ENCODE results near the gene ZBTB32. TPM values are rescaled to one million over a fixed set of nuclear protein-coding genes. Genes with fewer than 3 reads are reported as not detected.

The ZBTB32 gene
- total and polyA plus RNA-seq, 2 experiments from 2014 or later = 0.65 TPM; not detected in 1

GRCh38 chr19:35656700-35657099, 47.7 kb upstream of the ZBTB32 start:
- Histone ChIP-seq H3F3A (replicated peaks; ENCODE audit: low read depth) (no peaks in the 10 kb centered on the region), H3K9me2 (ENCODE audit: insufficient read depth) (no peaks in the 10 kb centered on the region), H3K27ac (ENCODE audit: low read depth) (no peak overlapping the region), H2AFZ (no peak overlapping the region), H3K36me3 (ENCODE audit: insufficient read depth) (peaks cover 40% of the 10 kb centered on the region), H3K79me2 (replicated peaks; ENCODE audit: insufficient read depth) (no peaks in the 10 kb centered on the region; the same call in 1 of the 2 replicates), H3K4me1 (ENCODE audit: insufficient read depth) (no peaks in the 10 kb centered on the region), H4K20me1 (replicated peaks; ENCODE audit: insufficient read depth) (peaks cover 7% of the 10 kb centered on the region), H3K27me3 (ENCODE audit: insufficient read depth) (no peaks in the 10 kb centered on the region), H3K4me2 (no peak overlapping the region), H3K4me3 (no peak overlapping the region)
- Mint-ChIP-seq H3K27me3 (ENCODE audit: insufficient read depth, low read depth, poor library complexity) (peaks cover 3% of the 10 kb centered on the region), H3K4me1 (no peaks in the 10 kb centered on the region), H3K9me3 (no peaks in the 10 kb centered on the region), H3K4me3 (no peak overlapping the region), H3K36me3 (ENCODE audit: low read depth) (peaks cover 67% of the 10 kb centered on the region), H3K27ac (no peak overlapping the region)
- DNase-seq (ENCODE audit: low spot score) (no peak), ATAC-seq (no peak)
- TF ChIP-seq, protein P1, sequence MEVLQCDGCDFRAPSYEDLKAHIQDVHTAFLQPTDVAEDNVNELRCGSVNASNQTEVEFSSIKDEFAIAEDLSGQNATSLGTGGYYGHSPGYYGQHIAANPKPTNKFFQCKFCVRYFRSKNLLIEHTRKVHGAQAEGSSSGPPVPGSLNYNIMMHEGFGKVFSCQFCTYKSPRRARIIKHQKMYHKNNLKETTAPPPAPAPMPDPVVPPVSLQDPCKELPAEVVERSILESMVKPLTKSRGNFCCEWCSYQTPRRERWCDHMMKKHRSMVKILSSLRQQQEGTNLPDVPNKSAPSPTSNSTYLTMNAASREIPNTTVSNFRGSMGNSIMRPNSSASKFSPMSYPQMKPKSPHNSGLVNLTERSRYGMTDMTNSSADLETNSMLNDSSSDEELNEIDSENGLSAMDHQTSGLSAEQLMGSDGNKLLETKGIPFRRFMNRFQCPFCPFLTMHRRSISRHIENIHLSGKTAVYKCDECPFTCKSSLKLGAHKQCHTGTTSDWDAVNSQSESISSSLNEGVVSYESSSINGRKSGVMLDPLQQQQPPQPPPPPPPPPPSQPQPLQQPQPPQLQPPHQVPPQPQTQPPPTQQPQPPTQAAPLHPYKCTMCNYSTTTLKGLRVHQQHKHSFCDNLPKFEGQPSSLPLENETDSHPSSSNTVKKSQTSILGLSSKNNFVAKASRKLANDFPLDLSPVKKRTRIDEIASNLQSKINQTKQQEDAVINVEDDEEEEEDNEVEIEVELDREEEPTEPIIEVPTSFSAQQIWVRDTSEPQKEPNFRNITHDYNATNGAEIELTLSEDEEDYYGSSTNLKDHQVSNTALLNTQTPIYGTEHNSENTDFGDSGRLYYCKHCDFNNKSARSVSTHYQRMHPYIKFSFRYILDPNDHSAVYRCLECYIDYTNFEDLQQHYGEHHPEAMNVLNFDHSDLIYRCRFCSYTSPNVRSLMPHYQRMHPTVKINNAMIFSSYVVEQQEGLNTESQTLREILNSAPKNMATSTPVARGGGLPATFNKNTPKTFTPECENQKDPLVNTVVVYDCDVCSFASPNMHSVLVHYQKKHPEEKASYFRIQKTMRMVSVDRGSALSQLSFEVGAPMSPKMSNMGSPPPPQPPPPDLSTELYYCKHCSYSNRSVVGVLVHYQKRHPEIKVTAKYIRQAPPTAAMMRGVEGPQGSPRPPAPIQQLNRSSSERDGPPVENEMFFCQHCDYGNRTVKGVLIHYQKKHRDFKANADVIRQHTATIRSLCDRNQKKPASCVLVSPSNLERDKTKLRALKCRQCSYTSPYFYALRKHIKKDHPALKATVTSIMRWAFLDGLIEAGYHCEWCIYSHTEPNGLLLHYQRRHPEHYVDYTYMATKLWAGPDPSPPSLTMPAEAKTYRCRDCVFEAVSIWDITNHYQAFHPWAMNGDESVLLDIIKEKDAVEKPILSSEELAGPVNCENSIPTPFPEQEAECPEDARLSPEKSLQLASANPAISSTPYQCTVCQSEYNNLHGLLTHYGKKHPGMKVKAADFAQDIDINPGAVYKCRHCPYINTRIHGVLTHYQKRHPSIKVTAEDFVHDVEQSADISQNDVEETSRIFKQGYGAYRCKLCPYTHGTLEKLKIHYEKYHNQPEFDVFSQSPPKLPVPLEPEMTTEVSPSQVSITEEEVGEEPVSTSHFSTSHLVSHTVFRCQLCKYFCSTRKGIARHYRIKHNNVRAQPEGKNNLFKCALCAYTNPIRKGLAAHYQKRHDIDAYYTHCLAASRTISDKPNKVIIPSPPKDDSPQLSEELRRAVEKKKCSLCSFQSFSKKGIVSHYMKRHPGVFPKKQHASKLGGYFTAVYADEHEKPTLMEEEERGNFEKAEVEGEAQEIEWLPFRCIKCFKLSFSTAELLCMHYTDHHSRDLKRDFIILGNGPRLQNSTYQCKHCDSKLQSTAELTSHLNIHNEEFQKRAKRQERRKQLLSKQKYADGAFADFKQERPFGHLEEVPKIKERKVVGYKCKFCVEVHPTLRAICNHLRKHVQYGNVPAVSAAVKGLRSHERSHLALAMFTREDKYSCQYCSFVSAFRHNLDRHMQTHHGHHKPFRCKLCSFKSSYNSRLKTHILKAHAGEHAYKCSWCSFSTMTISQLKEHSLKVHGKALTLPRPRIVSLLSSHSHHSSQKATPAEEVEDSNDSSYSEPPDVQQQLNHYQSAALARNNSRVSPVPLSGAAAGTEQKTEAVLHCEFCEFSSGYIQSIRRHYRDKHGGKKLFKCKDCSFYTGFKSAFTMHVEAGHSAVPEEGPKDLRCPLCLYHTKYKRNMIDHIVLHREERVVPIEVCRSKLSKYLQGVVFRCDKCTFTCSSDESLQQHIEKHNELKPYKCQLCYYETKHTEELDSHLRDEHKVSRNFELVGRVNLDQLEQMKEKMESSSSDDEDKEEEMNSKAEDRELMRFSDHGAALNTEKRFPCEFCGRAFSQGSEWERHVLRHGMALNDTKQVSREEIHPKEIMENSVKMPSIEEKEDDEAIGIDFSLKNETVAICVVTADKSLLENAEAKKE (CRISPR knock-in tag; IDR thresholded peaks at IDR 0.05) = no peak
- TF ChIP-seq NANOG (IDR thresholded peaks at IDR 0.05; ENCODE audit: borderline replicate concordance) (no peak), EZH2phosphoT487 (IDR thresholded peaks at IDR 0.05; ENCODE audit: unreplicated experiment) (no peak), POLR2AphosphoS5 (IDR thresholded peaks at IDR 0.05; ENCODE audit: low read depth) (no peak), ETS1 (IDR thresholded peaks at IDR 0.05) (no peak), JUNB (IDR thresholded peaks at IDR 0.05; ENCODE audit: unreplicated experiment) (no peak), REST (IDR thresholded peaks at IDR 0.05; ENCODE audit: unreplicated experiment) (no peak), STAT1 (IDR thresholded peaks at IDR 0.05; ENCODE audit: unreplicated experiment) (no peak), ZNF114 (CRISPR knock-in tag; IDR thresholded peaks at IDR 0.05) (no peak), CREB1 (CRISPR knock-in tag; IDR thresholded peaks at IDR 0.05; ENCODE audit: low read depth) (no peak), EZH2 (IDR thresholded peaks at IDR 0.05; ENCODE audit: low read depth, unreplicated experiment) (no peak), CTCF (conservative IDR thresholded peaks at IDR 0.05; ENCODE audit: low read depth in 2 of 2) (no peak), ZNF331 (CRISPR knock-in tag; IDR thresholded peaks at IDR 0.05; ENCODE audit: low read depth) (no peak)
